ENCODE data around the gene CST2.
"Not testable (repeated sequence)": the region's sequence is repeated elsewhere in the genome, so short reads cannot be mapped to it uniquely, and the experiment has no call there.

Gene CST2

DNA sequence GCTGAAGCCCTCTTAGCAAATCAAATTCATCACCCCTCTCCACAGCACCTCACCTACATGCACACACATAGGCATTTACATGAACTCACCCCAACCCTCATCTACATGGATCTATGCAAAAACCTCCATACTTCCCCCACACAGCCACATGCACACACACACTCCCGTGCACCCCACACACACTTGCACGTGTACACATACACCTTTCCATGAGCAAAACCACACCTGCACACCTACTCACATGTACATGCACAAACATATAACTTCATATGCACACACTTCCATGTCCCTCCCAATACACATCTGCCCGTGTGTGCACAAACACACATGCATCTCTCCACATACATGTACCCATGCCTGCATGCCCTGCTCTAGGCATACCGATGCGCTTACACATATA lies 29.7 kb upstream of the CST2 start:
- Histone ChIP-seq H3K9ac (ENCODE audit: low read length) (no peak overlapping the region), H3K4me1 (ENCODE audit: control insufficient read depth, insufficient read depth, low read length) (no peaks in the 10 kb centered on the region), H3K27me3 (ENCODE audit: control insufficient read depth, insufficient read depth, low read length) (no peaks in the 10 kb centered on the region), H3K9me3 (ENCODE audit: control insufficient read depth, low read length) (no peaks in the 10 kb centered on the region), H3K36me3 (ENCODE audit: control insufficient read depth, insufficient read depth, low read length) (no peaks in the 10 kb centered on the region), H3K4me3 (ENCODE audit: low read length) (no peak overlapping the region)

DNA sequence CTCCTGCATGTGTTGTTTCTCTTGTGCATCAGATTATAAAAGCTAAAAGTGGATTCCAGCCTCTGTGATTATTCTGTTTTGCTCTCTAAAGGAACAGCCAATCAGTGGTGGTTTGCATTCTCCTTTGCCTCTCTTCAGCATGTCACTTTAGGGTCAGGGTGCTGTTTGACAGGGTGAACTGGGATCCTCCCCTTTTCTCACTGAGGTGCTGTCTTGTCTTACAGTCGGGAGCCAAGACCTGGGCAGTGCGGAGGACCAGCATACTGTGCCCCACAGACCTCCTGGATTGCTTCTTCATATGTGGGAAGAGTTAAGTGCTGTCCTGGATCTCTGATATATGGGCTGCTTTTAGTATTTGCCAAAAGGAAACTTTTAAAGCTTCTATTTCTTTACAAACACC lies 15.2 kb upstream of the CST2 start:
- no peaks in the 10 kb centered on the region for H3K36me3 ChIP-seq (ENCODE audit: control insufficient read depth, insufficient read depth, low read length)
- no peak overlapping the region for H3K4me3 ChIP-seq (ENCODE audit: low read length)
- no peaks in the 10 kb centered on the region for H3K27me3 ChIP-seq (ENCODE audit: control insufficient read depth, insufficient read depth, low read length)
- H3K9me3 ChIP-seq (ENCODE audit: control insufficient read depth, low read length), result no peaks in the 10 kb centered on the region
- H3K4me1 ChIP-seq (ENCODE audit: control insufficient read depth, insufficient read depth, low read length), result no peaks in the 10 kb centered on the region
- H3K9ac ChIP-seq (ENCODE audit: low read length), result no peak overlapping the region

DNA sequence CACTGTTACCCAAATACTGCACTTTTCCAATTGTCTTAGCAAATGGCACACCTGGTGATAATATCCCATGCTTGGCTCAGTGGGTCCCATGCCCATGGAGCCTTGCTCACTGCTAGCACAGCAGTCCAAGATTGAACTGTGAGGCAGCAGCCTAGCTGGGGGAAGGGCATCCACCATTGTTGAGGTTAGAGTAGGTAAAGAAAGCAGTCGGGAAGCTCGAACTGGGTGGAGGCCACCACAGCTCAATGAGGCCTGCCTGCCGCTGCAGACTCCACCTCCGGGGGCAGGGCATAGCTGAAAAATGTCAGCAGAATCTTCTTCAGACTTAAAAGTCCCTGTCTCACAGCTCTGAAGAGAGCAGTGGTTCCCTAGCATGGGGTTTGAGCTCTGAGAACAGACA lies 9.2 kb upstream of the CST2 start:
- H3K9me3 ChIP-seq (ENCODE audit: control insufficient read depth, low read length), result no peaks in the 10 kb centered on the region
- no peaks in the 10 kb centered on the region for H3K36me3 ChIP-seq (ENCODE audit: control insufficient read depth, insufficient read depth, low read length)
- no peaks in the 10 kb centered on the region for H3K27me3 ChIP-seq (ENCODE audit: control insufficient read depth, insufficient read depth, low read length)
- H3K4me3 ChIP-seq (ENCODE audit: low read length), result no peak overlapping the region
- H3K9ac ChIP-seq (ENCODE audit: low read length), result no peak overlapping the region
- H3K4me1 ChIP-seq (ENCODE audit: control insufficient read depth, insufficient read depth, low read length), result no peaks in the 10 kb centered on the region

DNA sequence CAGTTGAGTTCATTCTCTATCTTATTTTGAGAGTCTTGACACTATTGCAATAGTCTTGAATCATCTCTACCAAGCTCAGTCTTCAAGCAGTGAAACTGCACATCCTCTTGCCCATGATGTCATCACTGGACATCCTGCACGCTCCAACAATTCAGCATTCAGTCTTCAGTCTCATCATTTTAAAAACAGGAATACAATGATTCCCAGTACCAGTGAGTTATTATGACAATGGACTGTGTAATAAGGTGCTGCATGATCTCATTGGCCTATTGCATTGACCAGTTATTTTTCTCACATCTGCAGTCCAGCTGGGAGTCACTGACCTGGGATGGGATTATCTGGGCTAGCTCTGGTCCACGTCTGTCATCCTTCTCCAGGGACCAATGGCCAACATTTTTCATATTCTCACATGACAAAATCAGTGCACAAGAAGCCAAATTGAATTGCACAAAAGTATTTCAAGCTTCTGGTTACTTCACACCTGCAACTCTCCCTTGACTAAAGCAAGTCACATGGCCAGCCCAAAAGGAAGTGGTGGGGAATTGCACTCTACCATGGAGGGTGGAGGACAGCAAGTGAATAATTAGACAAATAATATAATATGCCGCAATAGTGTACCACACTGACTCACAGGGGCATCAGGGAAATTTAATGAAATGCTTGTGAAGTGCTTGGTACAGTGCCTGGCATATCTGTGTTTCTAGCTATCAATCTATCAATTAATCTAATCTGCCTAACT lies 6.4 kb upstream of the CST2 start:
- Histone ChIP-seq H3K9ac (ENCODE audit: low read length) (no peak overlapping the region), H3K9me3 (ENCODE audit: control insufficient read depth, low read length) (no peaks in the 10 kb centered on the region), H3K4me3 (ENCODE audit: low read length) (no peak overlapping the region), H3K27me3 (ENCODE audit: control insufficient read depth, insufficient read depth, low read length) (no peaks in the 10 kb centered on the region), H3K36me3 (ENCODE audit: control insufficient read depth, insufficient read depth, low read length) (no peaks in the 10 kb centered on the region), H3K4me1 (ENCODE audit: control insufficient read depth, insufficient read depth, low read length) (no peaks in the 10 kb centered on the region)

DNA sequence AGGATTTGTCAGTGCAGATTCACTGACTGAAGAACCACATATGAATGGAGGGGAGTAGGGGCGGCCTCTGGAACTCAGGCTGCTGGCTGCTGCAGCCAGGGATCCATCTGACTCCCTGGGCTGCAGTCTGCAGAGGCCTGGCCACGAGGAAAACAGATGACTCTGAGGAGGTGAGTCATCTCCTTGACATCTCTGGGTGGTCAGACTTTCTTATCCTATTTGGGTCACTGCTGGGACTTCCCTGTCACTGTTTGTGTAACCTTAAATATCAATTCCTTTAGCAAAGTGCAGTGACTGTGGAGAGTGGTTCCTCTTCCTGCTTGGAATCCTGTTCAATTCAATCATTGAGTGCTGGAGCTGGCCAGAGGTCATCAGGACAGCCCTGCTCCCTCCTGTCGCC lies 5.4 kb upstream of the CST2 start:
- not testable (repeated sequence) for H3K27me3 ChIP-seq (ENCODE audit: control insufficient read depth, insufficient read depth, low read length); H3K4me3 ChIP-seq (ENCODE audit: low read length); H3K9me3 ChIP-seq (ENCODE audit: control insufficient read depth, low read length)

DNA sequence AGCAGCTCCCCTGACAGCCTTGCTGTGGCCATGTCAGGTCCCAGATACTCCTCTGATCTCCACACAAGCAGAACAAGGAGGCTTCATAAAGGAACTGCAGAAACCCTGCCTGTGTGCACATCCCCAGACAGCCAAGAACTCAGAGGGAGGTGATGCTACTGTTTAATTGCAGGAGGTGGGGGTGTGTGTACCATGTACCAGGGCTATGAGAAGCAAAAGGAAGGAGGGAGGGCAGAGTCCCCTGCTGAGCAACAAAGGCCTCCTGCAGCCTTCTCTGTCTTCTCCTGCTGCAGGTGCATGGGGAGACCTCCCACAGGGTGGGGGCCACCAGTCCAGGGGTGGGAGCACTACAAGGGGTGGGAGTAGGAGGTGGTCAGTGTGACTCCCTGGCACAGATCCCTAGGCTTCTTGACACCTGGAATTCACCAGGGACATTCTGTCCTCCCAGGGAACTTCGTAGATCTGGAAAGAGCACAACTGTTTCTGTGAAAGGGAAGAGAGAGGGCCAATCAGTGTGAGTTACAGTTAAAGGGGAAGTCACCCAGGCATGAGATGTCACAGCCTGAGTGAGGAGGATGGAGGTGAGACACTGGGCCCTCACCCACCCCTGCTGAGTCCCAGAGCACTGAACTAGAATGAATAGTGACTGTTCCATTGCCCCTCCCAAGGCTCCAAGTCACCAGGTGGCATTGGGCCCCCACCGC lies 2.8 kb downstream of the CST2 start:
- Histone ChIP-seq H3K36me3 (ENCODE audit: control insufficient read depth, insufficient read depth, low read length) (no peaks in the 10 kb centered on the region), H3K9ac (ENCODE audit: low read length) (no peak overlapping the region), H3K9me3 (ENCODE audit: control insufficient read depth, low read length) (no peaks in the 10 kb centered on the region), H3K27me3 (ENCODE audit: control insufficient read depth, insufficient read depth, low read length) (no peaks in the 10 kb centered on the region), H3K4me1 (ENCODE audit: control insufficient read depth, insufficient read depth, low read length) (no peaks in the 10 kb centered on the region), H3K4me3 (ENCODE audit: low read length) (no peak overlapping the region)

More for the DNA sequence above, 5.4 kb upstream of the CST2 start:
- H3K4me1 ChIP-seq (ENCODE audit: control insufficient read depth, insufficient read depth, low read length); H3K9ac ChIP-seq (ENCODE audit: low read length); H3K36me3 ChIP-seq (ENCODE audit: control insufficient read depth, insufficient read depth, low read length): not testable (repeated sequence)

DNA sequence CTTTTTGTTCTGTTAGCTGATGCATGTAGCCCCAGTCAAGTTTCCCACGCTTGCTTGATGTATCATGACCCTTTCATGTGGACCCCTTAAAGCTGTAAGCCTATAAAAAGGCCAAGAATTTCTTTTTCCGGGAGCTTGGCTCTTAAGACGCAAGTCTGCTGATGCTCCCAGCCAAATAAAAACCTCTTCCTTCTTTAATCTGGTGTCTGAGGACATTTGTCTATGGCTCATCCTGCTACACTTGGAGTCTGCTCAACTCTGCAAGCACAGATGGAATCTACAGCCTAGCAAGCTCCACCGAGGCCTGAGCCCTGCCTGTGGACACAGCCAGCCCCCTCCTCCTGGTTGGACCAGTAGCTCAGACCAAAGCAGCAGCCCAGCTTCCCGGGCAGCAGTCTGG lies 3.4 kb downstream of the CST2 start:
- H3K27me3 ChIP-seq (ENCODE audit: control insufficient read depth, insufficient read depth, low read length), result no peaks in the 10 kb centered on the region
- H3K36me3 ChIP-seq (ENCODE audit: control insufficient read depth, insufficient read depth, low read length), result no peaks in the 10 kb centered on the region
- H3K9ac ChIP-seq (ENCODE audit: low read length), result no peak overlapping the region
- H3K4me1 ChIP-seq (ENCODE audit: control insufficient read depth, insufficient read depth, low read length), result no peaks in the 10 kb centered on the region
- H3K4me3 ChIP-seq (ENCODE audit: low read length), result no peak overlapping the region
- H3K9me3 ChIP-seq (ENCODE audit: control insufficient read depth, low read length), result no peaks in the 10 kb centered on the region

DNA sequence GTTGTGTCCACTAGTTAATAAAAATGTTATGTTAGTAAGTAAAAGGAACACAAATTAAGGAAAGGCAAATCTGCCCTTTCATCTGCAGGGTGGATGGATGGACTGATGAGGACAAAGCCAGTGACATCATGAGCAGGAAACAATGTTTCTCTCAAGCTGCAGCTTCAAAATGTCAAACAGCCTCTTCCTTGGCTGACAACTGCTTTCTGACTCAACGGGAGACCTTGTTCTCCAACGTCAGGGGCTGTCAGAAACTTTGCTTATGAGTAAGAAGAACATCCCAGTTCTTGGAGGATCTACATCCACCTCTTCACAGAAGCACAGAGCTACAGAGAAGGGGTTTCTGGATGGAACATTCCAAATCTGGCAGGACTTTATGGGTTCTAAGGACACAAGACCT lies 6.0 kb downstream of the CST2 start:
- Histone ChIP-seq H3K4me3 (ENCODE audit: low read length) (no peak overlapping the region), H3K4me1 (ENCODE audit: control insufficient read depth, insufficient read depth, low read length) (no peaks in the 10 kb centered on the region), H3K27me3 (ENCODE audit: control insufficient read depth, insufficient read depth, low read length) (no peaks in the 10 kb centered on the region), H3K9me3 (ENCODE audit: control insufficient read depth, low read length) (no peaks in the 10 kb centered on the region), H3K36me3 (ENCODE audit: control insufficient read depth, insufficient read depth, low read length) (no peaks in the 10 kb centered on the region), H3K9ac (ENCODE audit: low read length) (no peak overlapping the region)

DNA sequence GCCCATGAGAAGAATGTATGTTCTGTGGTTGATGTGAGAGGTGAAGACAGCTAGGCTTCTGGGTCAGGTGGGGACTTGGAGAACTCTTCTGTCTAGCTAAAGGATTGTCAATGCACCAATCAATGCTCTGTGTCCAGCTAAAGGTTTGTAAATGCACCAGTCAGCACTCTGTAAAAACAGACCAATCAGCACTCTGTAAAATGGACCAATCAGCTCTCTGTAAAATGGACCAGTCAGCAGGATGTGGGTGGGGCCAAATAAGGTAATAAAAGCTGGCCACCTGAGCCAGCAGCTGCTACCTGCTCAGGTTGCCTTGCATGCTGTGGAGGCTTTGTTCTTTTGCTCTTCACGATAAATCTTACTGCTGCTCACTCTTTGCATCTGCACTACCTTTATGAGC lies 15.0 kb downstream of the CST2 start:
- H3K9ac ChIP-seq (ENCODE audit: low read length); H3K4me1 ChIP-seq (ENCODE audit: control insufficient read depth, insufficient read depth, low read length); H3K27me3 ChIP-seq (ENCODE audit: control insufficient read depth, insufficient read depth, low read length); H3K36me3 ChIP-seq (ENCODE audit: control insufficient read depth, insufficient read depth, low read length); H3K4me3 ChIP-seq (ENCODE audit: low read length); H3K9me3 ChIP-seq (ENCODE audit: control insufficient read depth, low read length): not testable (repeated sequence)

DNA sequence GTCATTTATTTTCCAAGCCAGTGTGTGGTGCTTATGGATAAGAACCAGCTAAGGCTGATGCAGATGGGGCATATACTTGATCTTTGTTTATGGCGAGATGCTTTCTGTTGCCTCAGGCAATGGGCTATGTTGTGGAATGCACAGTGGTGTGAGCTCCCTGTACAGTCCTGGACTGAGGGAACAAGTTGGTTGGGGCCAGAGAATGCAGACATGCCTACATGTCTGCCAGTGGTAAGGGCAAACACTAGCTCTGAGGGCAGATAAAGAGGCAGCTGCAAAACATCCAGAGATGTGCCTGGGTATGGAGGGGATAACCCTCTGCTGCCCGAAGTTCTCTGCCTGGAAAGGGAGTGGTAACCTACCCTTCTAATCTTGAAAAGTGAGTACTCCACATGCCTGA lies 16.2 kb downstream of the CST2 start:
- H3K4me1 ChIP-seq (ENCODE audit: control insufficient read depth, insufficient read depth, low read length); H3K27me3 ChIP-seq (ENCODE audit: control insufficient read depth, insufficient read depth, low read length); H3K9me3 ChIP-seq (ENCODE audit: control insufficient read depth, low read length); H3K4me3 ChIP-seq (ENCODE audit: low read length); H3K36me3 ChIP-seq (ENCODE audit: control insufficient read depth, insufficient read depth, low read length); H3K9ac ChIP-seq (ENCODE audit: low read length): not testable (repeated sequence)

DNA sequence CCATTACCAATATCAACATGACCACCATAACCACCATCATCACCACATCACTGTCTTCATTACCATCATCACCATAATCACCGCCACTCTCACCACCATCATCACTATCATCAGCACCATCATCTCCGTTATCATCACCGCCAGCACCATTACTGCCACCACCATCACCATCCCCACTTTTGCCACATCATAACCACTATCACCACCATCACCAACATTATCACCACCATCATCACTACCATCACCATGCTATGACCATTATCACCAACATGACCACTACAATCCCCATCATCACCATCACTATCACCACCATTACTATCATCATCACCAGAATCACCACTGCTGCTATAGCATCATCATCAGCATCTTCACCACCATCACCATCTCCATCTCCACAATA lies 25.7 kb downstream of the CST2 start:
- Histone ChIP-seq H3K4me1 (ENCODE audit: control insufficient read depth, insufficient read depth, low read length) (no peaks in the 10 kb centered on the region), H3K9ac (ENCODE audit: low read length) (no peak overlapping the region), H3K36me3 (ENCODE audit: control insufficient read depth, insufficient read depth, low read length) (no peaks in the 10 kb centered on the region), H3K9me3 (ENCODE audit: control insufficient read depth, low read length) (no peaks in the 10 kb centered on the region), H3K27me3 (ENCODE audit: control insufficient read depth, insufficient read depth, low read length) (no peaks in the 10 kb centered on the region), H3K4me3 (ENCODE audit: low read length) (no peak overlapping the region)

DNA sequence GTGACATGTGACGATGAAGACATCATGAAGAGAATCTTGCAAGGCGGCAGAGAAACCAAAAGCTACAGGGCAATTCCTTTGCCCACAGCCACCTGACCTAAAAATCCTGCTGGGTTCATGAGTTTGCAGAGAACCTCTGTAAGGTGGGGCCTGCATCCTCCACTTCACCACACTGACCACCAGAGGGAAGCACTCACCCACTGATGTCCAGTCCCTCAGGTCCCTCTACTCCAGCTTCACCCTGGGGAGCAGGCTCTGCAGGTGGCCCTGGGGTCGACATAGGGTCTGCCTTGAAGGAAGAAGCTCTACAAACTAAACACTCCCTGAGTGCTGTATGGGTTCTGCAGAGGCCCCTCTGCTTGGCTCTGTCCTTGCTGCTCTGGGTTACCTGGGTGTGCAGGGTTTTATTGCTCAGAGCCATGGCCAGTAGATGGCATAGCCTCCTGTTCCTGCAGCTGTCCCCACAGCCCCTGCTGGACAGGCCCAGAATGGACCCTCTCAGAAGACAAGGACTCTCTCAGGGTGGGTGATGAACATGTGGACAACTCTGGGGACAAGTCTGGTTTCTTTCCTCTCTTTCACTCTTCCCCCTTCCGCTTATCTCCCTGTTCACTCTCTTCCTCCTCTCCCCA lies 27.2 kb downstream of the CST2 start:
- H3K9ac ChIP-seq (ENCODE audit: low read length); H3K4me3 ChIP-seq (ENCODE audit: low read length); H3K27me3 ChIP-seq (ENCODE audit: control insufficient read depth, insufficient read depth, low read length); H3K9me3 ChIP-seq (ENCODE audit: control insufficient read depth, low read length); H3K4me1 ChIP-seq (ENCODE audit: control insufficient read depth, insufficient read depth, low read length); H3K36me3 ChIP-seq (ENCODE audit: control insufficient read depth, insufficient read depth, low read length): not testable (repeated sequence)
